HG03442 (cell line): ENCODE data around the gene TOP3A.
"Not testable (repeated sequence)": the region's sequence is repeated elsewhere in the genome, so short reads cannot be mapped to it uniquely, and the experiment has no call there.

Experiments
- ATAC-seq: cut with Tn5 transposase; IDR thresholded peaks from one replicate; pipeline ENCODE4 v1.9.1; 2021; ENCODE audit warnings: mild to moderate bottlenecking, moderate library complexity; ENCODE audit not compliant: unreplicated experiment

The TOP3A gene

GRCh38 chr17:18324140-18325050 is 9.6 kb upstream of the TOP3A start:
- ATAC-seq = no peak

- no peak for ATAC-seq
Observed at GRCh38 chr17:18323507-18324139, 8.8 kb upstream of the TOP3A start.

DNA sequence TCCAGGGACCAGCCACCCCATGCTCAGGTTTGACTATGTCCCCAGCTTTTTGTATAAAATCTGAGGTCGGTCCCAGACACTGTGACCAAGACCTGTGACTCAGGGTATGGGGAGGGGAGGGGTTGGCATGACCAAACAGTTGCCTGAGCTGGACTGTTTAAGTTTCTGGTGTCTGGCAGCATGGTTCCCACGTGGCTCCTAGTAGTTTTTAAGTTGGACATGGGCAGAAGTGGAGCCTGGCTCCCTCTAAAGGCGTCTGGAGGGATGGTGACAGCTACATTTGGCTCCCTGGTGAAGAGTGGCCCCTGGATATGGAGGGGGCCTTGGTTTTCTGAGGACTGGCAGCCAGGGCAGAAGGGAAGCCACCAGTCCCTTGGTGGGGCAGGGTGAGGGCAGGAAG is 8.2 kb upstream of the TOP3A start:
- ATAC-seq = no peak

GRCh38 chr17:18322522-18322921 is 7.7 kb upstream of the TOP3A start:
- no peak for ATAC-seq

- ATAC-seq = no peak
Observed at GRCh38 chr17:18321309-18321708, 6.5 kb upstream of the TOP3A start.

GRCh38 chr17:18320301-18320700 is 5.5 kb upstream of the TOP3A start:
- ATAC-seq = no peak

DNA sequence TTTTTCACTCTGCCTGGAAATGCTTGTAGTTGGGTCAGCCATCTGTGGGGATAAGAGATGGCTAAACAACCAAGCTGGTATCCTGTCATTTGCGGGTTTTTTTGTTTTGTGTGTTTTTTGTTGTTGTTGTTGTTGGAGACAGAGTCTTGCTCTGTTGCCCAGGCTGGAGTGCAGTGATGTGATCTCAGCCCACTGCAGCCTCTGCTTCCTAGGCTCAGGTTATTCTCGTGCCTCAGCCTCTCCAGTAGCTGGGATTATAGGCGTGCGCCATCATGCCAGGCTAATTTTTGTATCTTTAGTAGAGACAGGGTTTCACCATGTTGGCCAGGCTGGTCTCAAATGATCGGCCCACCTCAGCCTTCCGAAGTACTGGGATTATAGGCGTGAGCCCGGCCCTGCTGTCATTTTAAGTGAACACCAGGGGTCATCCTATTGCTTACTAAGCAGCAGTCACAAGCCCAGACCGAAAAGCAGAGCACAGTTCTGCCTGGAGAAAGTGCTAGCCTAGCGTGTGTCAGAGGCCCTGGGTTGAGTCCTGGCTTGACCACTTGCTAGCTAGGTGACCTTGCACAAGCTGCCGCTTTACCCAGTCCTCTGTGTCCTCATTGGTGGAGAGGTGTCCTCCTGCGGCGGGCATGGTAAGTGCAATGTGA is 4.9 kb upstream of the TOP3A start:
- ATAC-seq = no peak

DNA sequence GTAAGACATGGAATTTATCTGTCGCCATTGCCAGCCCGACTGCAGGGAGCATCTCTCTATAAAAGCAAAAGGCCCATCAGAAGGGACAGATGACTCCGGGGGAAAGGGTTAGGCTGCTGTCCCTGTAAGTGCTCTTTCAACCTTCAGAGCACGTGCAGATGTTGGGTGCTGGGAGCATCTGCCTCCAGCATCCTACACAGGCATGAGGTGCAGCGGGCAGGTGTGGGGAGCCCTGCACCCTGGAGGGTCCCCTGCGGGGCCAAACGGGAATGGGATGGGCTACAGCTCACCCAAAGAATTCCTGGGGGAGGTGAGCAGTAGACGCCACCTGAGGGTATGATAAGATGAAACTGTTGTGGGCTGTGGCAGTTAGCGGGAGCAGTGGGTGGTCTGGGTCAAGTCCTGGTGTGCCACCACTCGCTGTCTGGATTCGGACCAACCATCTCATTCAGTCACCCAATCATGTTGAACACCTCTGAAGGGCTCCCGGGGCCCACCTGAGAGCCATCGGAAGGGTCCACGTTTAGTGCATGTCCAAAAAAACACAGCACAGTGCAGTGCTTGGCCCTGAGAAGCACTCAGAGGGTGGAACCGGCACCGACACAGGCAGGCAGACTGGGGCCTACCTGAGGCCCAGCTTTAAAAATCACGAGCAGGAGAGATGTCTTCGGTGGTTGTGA is 4.1 kb upstream of the TOP3A start:
- no peak for ATAC-seq

DNA sequence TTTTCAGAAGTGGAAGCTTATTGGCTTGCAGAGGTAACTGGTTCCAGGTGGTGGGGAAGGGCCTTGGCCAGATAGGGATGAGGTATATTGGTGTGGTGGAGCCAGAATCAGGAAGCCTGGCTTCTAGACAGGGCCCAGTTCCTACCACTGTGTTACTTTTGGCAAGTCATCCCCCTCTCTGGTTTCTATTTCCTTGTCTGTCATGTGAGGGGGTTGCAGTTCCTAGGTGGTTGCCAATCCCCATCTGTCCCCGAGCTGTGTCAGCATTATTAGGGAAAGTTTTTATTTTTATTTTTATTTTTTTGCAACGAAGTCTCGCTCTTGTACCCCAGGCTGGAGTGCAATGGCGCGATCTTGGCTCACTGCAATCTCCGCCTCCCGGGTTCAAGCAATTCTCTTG is 3.3 kb upstream of the TOP3A start:
- no peak for ATAC-seq

DNA sequence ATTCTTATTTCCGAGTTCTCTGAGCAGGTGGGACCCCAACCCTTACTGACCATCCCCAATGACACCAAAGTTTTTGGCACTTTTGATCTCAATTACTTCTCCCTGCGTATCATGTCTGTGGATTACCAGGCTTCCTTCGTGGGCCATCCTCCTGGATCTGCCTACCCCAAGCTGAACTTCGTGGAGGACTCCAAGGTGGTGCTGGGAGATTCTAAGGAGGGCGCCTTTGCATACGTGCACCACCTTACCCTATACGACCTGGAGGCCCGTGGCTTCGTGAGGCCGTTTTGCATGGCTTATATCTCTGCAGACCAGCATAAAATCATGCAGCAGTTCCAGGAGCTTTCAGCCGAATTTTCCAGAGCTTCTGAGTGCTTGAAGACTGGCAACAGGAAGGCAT is 1.2 kb upstream of the TOP3A start:
- no peak for ATAC-seq

- ATAC-seq = no peak
Observed at GRCh38 chr17:18315562-18315922, 748 bp upstream of the TOP3A start.

- ATAC-seq = peak; percentile 8
Observed at GRCh38 chr17:18314059-18314730, 599 bp downstream of the TOP3A start.

GRCh38 chr17:18309202-18309601 is 5.6 kb downstream of the TOP3A start:
- ATAC-seq = no peak

- ATAC-seq = not testable (repeated sequence)
Observed at GRCh38 chr17:18303206-18303605, 11.6 kb downstream of the TOP3A start.

DNA sequence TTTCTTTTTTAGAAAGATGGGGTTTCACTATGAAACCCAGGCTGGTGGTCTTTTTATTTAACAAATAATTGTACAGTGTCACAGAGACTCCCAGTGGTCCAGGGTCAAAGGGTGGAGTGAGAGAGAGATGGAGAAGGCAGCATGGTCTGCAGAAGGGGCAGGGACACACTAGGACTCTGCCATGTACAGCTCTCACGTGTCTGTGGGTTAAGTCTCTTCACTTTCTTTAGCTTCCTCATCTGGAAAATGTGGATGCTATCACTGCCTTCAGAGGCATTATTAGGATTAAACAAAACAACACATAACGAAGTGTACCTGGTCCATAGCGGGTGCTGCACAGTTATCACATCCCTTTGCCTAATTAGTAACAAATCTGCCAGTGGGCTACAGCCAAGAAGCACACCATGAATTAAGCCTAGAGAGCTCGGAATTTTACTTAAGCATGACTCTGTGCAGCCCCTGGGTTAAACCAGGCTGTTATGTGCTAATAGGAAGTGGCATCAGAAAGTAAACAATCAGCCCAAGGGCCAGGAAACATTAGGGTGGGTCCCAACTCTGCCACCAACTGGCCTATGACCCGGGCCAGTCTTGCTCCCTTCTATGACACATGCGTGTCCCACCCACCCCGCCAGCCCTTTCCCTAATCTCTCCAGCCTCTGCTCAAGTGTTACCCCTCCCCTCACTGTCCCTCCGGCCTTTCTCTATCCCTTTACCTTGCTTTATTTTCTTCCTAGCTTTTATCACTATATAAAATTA is 13.9 kb downstream of the TOP3A start:
- no peak for ATAC-seq

GRCh38 chr17:18298061-18298460 is 16.7 kb downstream of the TOP3A start:
- not testable (repeated sequence) for ATAC-seq

DNA sequence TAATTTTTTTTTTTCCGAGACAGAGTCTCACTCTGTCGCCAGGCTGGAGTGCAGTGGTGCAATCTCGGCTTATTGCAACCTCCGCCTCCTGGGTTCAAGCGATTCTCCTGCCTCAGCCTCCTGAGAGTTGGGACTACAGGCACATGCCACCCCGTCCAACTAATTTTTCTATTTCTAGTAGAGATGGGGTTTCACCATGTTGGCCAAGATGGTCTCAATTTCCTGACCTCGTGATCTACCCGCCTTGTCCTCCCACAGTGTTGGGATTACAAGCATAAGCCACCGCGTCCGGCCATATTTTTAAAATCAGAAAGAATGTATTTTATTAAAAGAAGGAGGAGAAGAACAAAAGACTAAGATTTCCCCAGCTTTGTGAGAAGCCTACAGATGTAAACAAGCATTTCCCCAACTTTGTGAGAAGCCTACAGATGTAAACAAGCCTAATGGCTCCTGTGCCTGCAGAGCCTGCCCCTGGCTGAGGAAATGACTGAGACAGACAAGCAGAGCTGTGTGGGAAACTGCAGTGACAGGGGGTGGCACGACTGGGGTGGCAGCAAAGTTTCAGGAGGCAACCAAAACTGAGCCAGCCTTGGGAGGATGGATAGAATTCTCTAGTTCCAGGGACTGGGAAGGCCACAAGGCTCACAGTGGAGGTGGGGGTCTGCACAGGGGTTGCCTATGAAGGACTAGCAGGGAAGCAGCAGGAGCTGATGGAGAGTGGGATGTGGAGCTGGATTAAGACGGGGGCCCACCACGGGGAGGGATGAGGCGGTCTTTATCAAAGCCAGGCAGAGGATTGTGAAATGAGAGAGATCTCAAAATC is 22.9 kb downstream of the TOP3A start:
- no peak for ATAC-seq

GRCh38 chr17:18285296-18285695 is 29.5 kb downstream of the TOP3A start:
- no peak for ATAC-seq

- ATAC-seq = no peak
Observed at GRCh38 chr17:18281788-18282187, 33.0 kb downstream of the TOP3A start.
